ENCODE measurements around the gene MACROD2. TPM values are rescaled to one million over a fixed set of nuclear protein-coding genes. Genes with fewer than 3 reads are reported as not detected.
A peak's percentile ranks its signal among the peaks of the same experiment; 100 is the strongest.

Gene MACROD2
- polyA plus RNA-seq, 1 donor from 2014 or later, result 23.2 TPM

DNA sequence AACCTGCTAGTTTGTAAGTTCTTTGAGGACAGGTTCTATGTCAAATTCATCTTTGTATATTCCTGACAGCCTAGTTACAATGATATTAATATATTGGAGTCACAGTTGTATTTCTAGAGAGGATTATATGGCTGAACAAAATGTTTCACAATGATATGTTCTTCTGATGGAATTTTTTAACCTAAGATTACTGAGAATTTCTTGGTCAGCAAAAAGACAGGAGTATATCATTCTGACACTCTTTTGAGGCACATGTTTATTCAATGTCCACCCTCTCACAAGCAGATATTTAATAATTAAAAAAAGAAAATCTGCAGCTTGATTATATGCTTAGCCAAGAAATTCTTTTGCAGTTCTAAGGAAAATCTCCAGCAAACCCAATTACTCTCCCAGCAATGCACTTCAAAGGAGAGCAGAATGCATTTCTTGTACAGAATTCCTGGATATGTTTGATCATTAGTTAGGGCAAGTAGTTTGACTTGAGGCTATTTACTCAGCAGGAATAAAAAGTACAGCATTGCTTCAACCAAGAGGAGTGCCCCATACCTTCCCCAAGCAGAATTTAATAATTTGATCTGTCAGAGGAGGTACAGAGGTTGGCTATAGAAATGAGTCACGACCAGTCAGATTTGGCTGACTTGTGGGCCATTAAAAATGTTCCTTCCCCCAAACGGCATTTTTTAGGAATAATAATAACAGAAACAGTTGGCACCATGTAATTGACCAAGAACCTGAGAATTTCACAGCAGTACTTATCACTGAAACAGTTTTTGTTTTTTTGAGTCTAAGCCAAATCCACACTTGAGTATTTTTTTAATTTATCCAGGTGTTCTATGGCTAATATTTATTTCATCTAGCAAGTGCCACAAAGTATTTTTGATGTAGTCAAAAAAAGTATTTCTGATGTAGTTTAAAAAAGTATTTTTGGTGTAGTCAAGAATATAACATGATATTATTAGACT lies 850.2 kb downstream of the MACROD2 start:
- Histone ChIP-seq H4K20me1 (ENCODE audit: insufficient read depth) (no peaks in the 10 kb centered on the region), H3K4me3 (ENCODE audit: low read length) (no peak overlapping the region), H3K36me3 (ENCODE audit: insufficient read depth, low read length) (no peaks in the 10 kb centered on the region), H3K4me2 (ENCODE audit: low read length) (no peak overlapping the region), H3K27ac (ENCODE audit: low read length) (no peak overlapping the region), H3F3A (ENCODE audit: insufficient read depth, low read length, poor library complexity, severe bottlenecking) (no peaks in the 10 kb centered on the region), H3K9me2 (ENCODE audit: insufficient read depth, low read length) (no peaks in the 10 kb centered on the region), H3K9me3 (ENCODE audit: low read length) (no peaks in the 10 kb centered on the region), H3K79me2 (replicated peaks; ENCODE audit: insufficient read depth, low read length) (no peaks in the 10 kb centered on the region), H3K9ac (ENCODE audit: low read length) (no peak overlapping the region), H2AFZ (ENCODE audit: low read depth, low read length) (no peak overlapping the region), H3K27me3 (ENCODE audit: insufficient read depth, low read depth, low read length) (no peaks in the 10 kb centered on the region)
- TF ChIP-seq EZH2 (IDR thresholded peaks at IDR 0.05; ENCODE audit: borderline replicate concordance, insufficient read depth, low read length, poor library complexity, severe bottlenecking) (no peak), EP300 (conservative IDR thresholded peaks at IDR 0.05; ENCODE audit: poor library complexity, severe bottlenecking) (peak; percentile 20)

- no peak overlapping the region for H3K27ac ChIP-seq (ENCODE audit: low read length)
- no peak overlapping the region for H3K4me2 ChIP-seq (ENCODE audit: low read length)
- H3F3A ChIP-seq (ENCODE audit: insufficient read depth, low read length, poor library complexity, severe bottlenecking), result no peaks in the 10 kb centered on the region
- H3K79me2 ChIP-seq (replicated peaks; ENCODE audit: insufficient read depth, low read length), result no peaks in the 10 kb centered on the region
- no peak overlapping the region for H3K9ac ChIP-seq (ENCODE audit: low read length)
- H4K20me1 ChIP-seq (ENCODE audit: insufficient read depth), result no peaks in the 10 kb centered on the region
- no peak overlapping the region for H3K4me3 ChIP-seq (ENCODE audit: low read length)
- no peak for TF ChIP-seq TAF1 (IDR thresholded peaks at IDR 0.05; ENCODE audit: low read depth)
- no peak for TF ChIP-seq EZH2 (IDR thresholded peaks at IDR 0.05; ENCODE audit: borderline replicate concordance, insufficient read depth, low read length, poor library complexity, severe bottlenecking)
- no peak for TF ChIP-seq SMC3 (conservative IDR thresholded peaks at IDR 0.05; ENCODE audit: poor library complexity)
- TF ChIP-seq, protein P1, sequence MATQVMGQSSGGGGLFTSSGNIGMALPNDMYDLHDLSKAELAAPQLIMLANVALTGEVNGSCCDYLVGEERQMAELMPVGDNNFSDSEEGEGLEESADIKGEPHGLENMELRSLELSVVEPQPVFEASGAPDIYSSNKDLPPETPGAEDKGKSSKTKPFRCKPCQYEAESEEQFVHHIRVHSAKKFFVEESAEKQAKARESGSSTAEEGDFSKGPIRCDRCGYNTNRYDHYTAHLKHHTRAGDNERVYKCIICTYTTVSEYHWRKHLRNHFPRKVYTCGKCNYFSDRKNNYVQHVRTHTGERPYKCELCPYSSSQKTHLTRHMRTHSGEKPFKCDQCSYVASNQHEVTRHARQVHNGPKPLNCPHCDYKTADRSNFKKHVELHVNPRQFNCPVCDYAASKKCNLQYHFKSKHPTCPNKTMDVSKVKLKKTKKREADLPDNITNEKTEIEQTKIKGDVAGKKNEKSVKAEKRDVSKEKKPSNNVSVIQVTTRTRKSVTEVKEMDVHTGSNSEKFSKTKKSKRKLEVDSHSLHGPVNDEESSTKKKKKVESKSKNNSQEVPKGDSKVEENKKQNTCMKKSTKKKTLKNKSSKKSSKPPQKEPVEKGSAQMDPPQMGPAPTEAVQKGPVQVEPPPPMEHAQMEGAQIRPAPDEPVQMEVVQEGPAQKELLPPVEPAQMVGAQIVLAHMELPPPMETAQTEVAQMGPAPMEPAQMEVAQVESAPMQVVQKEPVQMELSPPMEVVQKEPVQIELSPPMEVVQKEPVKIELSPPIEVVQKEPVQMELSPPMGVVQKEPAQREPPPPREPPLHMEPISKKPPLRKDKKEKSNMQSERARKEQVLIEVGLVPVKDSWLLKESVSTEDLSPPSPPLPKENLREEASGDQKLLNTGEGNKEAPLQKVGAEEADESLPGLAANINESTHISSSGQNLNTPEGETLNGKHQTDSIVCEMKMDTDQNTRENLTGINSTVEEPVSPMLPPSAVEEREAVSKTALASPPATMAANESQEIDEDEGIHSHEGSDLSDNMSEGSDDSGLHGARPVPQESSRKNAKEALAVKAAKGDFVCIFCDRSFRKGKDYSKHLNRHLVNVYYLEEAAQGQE (IDR thresholded peaks at IDR 0.05; ENCODE audit: borderline replicate concordance), result no peak
- TF ChIP-seq, protein P2, sequence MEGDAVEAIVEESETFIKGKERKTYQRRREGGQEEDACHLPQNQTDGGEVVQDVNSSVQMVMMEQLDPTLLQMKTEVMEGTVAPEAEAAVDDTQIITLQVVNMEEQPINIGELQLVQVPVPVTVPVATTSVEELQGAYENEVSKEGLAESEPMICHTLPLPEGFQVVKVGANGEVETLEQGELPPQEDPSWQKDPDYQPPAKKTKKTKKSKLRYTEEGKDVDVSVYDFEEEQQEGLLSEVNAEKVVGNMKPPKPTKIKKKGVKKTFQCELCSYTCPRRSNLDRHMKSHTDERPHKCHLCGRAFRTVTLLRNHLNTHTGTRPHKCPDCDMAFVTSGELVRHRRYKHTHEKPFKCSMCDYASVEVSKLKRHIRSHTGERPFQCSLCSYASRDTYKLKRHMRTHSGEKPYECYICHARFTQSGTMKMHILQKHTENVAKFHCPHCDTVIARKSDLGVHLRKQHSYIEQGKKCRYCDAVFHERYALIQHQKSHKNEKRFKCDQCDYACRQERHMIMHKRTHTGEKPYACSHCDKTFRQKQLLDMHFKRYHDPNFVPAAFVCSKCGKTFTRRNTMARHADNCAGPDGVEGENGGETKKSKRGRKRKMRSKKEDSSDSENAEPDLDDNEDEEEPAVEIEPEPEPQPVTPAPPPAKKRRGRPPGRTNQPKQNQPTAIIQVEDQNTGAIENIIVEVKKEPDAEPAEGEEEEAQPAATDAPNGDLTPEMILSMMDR (IDR thresholded peaks at IDR 0.05; ENCODE audit: poor library complexity, severe bottlenecking), result no peak
- TF ChIP-seq POLR2AphosphoS5 (IDR thresholded peaks at IDR 0.05), result no peak
- no peak for TF ChIP-seq RAD21 (conservative IDR thresholded peaks at IDR 0.05)
- no peak for TF ChIP-seq EP300 (conservative IDR thresholded peaks at IDR 0.05; ENCODE audit: poor library complexity, severe bottlenecking)
- TF ChIP-seq MXI1 (conservative IDR thresholded peaks at IDR 0.05; ENCODE audit: poor library complexity, severe bottlenecking), result no peak
- H3K9me3 ChIP-seq (ENCODE audit: low read length), result no peaks in the 10 kb centered on the region
- H2AFZ ChIP-seq (ENCODE audit: low read depth, low read length), result no peak overlapping the region
- no peaks in the 10 kb centered on the region for H3K27me3 ChIP-seq (ENCODE audit: insufficient read depth, low read depth, low read length)
- H3K9me2 ChIP-seq (ENCODE audit: insufficient read depth, low read length), result no peaks in the 10 kb centered on the region
- H3K36me3 ChIP-seq (ENCODE audit: insufficient read depth, low read length), result no peaks in the 10 kb centered on the region
Observed at GRCh38 chr20:14848806-14849205, 853.5 kb downstream of the MACROD2 start.
